Panc1 (cell line): ENCODE data around the gene BLNK. TPM values are rescaled to one million over a fixed set of nuclear protein-coding genes. Genes with fewer than 3 reads are reported as not detected.

ENCODE experiments used
- ATAC-seq: fragments of 200-7000 bp; cut with Tn5 transposase; 2 replicates; pipeline ENCODE4 v1.9.1; 2020; ENCODE audit warnings: mild to moderate bottlenecking, moderate library complexity
- BruUV-seq: library from RNA; stranded (reverse); fragments of 400-500 nt; replicated peaks from 2 replicates; lab custom pipeline; 2021; lab: Mats Ljungman, UMichigan
- CTCF ChIA-PET: fragments of 300-600 bp; sonication (Branson Sonifier 250); formaldehyde crosslinking; loops from one replicate; lab custom pipeline; 2022; ENCODE audit warnings: antibody characterized with exemption; lab: Charles Lee
- POLR2A ChIA-PET: fragments of 300-600 bp; sonication (Branson Sonifier 250); formaldehyde crosslinking; loops from one replicate; lab custom pipeline; 2022; ENCODE audit warnings: antibody characterized with exemption; lab: Charles Lee
- DNase-seq: peaks from one replicate; pipeline ENCODE4 v3.0.0-alpha.2; 2010; ENCODE audit warnings: low read depth, low spot score
- H3K27ac ChIP-seq: 2 replicates; pipeline ENCODE4 v1.5.1; 2011; ENCODE audit warnings: mild to moderate bottlenecking, low read length, inconsistent platforms
- H3K27me3 ChIP-seq: fragments of 200-500 bp; sonication (Bioruptor generic); 2 replicates; pipeline ENCODE4 v1.6.0; 2014; ENCODE audit warnings: low read length, inconsistent platforms; ENCODE audit not compliant: control insufficient read depth, insufficient read depth
- H3K36me3 ChIP-seq: fragments of 200-500 bp; sonication (Bioruptor generic); 2 replicates; pipeline ENCODE4 v1.5.1; 2014; ENCODE audit warnings: inconsistent platforms, mild to moderate bottlenecking, low read length, moderate library complexity; ENCODE audit not compliant: control insufficient read depth, insufficient read depth
- H3K4me1 ChIP-seq: 2 replicates; pipeline ENCODE4 v1.5.1; 2011; ENCODE audit warnings: inconsistent platforms, mild to moderate bottlenecking, low read length, moderate library complexity; ENCODE audit not compliant: control insufficient read depth, insufficient read depth
- H3K4me3 ChIP-seq, 2 experiments: 2 replicates each; pipeline ENCODE4 v1.5.1; 2011 to 2012; ENCODE audit warnings: low read depth in 2 of 2, low read length in 2 of 2, mild to moderate bottlenecking in 2 of 2, inconsistent platforms in 1 of 2, moderate library complexity in 1 of 2
- H3K9me3 ChIP-seq: fragments of 200-500 bp; sonication (Bioruptor generic); 2 replicates; pipeline ENCODE4 v1.5.1; 2014; ENCODE audit warnings: low read depth, mild to moderate bottlenecking, inconsistent platforms, low read length, moderate library complexity; ENCODE audit not compliant: control insufficient read depth, insufficient read depth
- CTCF ChIP-seq: fragments of 450-650 bp; IDR thresholded peaks from 2 replicates; pipeline ENCODE4 v1.5.1; 2017; ENCODE audit warnings: mild to moderate bottlenecking
- POLR2AphosphoS5 ChIP-seq: IDR thresholded peaks from 2 replicates; pipeline ENCODE4 v1.6.1; 2012; ENCODE audit warnings: mild to moderate bottlenecking, low read depth, low read length, moderate library complexity
- REST ChIP-seq, 2 experiments: IDR thresholded peaks; 2 replicates each; pipeline ENCODE4 v1.6.1; 2011 to 2012; ENCODE audit warnings: low read depth in 2 of 2, control low read depth in 1 of 2, low read length in 1 of 2, mild to moderate bottlenecking in 1 of 2, moderate library complexity in 1 of 2; ENCODE audit not compliant: insufficient read depth in 1 of 2
- SIN3A ChIP-seq: IDR thresholded peaks from 2 replicates; pipeline ENCODE4 v1.6.1; 2012; ENCODE audit warnings: low read depth, mild to moderate bottlenecking, low read length, moderate library complexity, borderline replicate concordance; ENCODE audit not compliant: insufficient read depth
- TCF7L2 ChIP-seq: IDR thresholded peaks from 2 replicates; pipeline ENCODE4 v1.6.1; 2011; ENCODE audit warnings: mild to moderate bottlenecking, low read depth, low read length, inconsistent platforms
- in situ Hi-C: cut with HindIII; loops from 2 replicates; pipeline ENCODE4 v1.10.0; 2016; ENCODE audit warnings: low sequenced_read_pairs, low pct_unique_long_range_greater_than_20kb
- intact Hi-C: fragments of 100-400 bp; cut with micrococcal nuclease; formaldehyde crosslinking; loops from one replicate; pipeline ENCODE4 v1.10.0; 2022; ENCODE audit not compliant: unreplicated experiment
- total RNA-seq: library from RNA; stranded (reverse); gene quantifications from one replicate; pipeline ENCODE4 v1.2.1, GENCODE V29; 2021; ENCODE audit not compliant: unreplicated experiment

BLNK gene
- total RNA-seq, 1 experiment from 2014 or later: 0.10 TPM

GRCh38 chr10:96222441-96222840 lies 48.9 kb downstream of the BLNK start:
- ATAC-seq: no peak
- intact Hi-C loops: no loop called here
- in situ Hi-C loops: no loop called here
- BruUV-seq: no TSS peak
- Histone ChIP-seq H3K9me3 (no peaks in the 10 kb centered on the region), H3K4me1 (no peaks in the 10 kb centered on the region), H3K27me3 (peaks cover 2% of the 10 kb centered on the region; the same call in 1 of the 2 replicates), H3K4me3 (no peak overlapping the region), H3K27ac (no peak overlapping the region), H3K36me3 (no peaks in the 10 kb centered on the region)
- TF ChIP-seq TCF7L2 (no peak), SIN3A (no peak), CTCF (no peak), POLR2AphosphoS5 (no peak), REST (IDR thresholded peaks at IDR 0.05; ENCODE audit: insufficient read depth in 1 of 2, low read depth in 2 of 2, low read length in 1 of 2) (no peak)
- DNase-seq: no peak
- POLR2A ChIA-PET: no interaction called here
- CTCF ChIA-PET: no interaction called here

- Histone ChIP-seq H3K4me3 (no peak overlapping the region), H3K27ac (no peak overlapping the region), H3K9me3 (no peaks in the 10 kb centered on the region), H3K4me1 (no peaks in the 10 kb centered on the region), H3K36me3 (no peaks in the 10 kb centered on the region), H3K27me3 (peaks cover 17% of the 10 kb centered on the region)
- in situ Hi-C loops: no loop called here
- ATAC-seq (no peak), DNase-seq (no peak)
- CTCF ChIA-PET: no interaction called here
- TF ChIP-seq REST (IDR thresholded peaks at IDR 0.05; ENCODE audit: insufficient read depth in 1 of 2, low read depth in 2 of 2, low read length in 1 of 2): no peak
- TF ChIP-seq TCF7L2: no peak
- no peak for TF ChIP-seq CTCF
- TF ChIP-seq SIN3A: no peak
- no peak for TF ChIP-seq POLR2AphosphoS5
- BruUV-seq: no TSS peak
- intact Hi-C loops: no loop called here
- POLR2A ChIA-PET: no interaction called here
These were observed 52.5 kb downstream of the BLNK start for GRCh38 chr10:96218826-96219225.
